Suprapubic skin (tissue), 4 donors: ENCODE data around the gene NOXO1. TPM values are rescaled to one million over a fixed set of nuclear protein-coding genes. Genes with fewer than 3 reads are reported as not detected.
A peak's percentile ranks its signal among the peaks of the same experiment; 100 is the strongest.

Experiments used
- DNase-seq, 2 donors: peaks; one replicate each; pipeline ENCODE4 v3.0.0-alpha.2; 2019; ENCODE audit warnings: low spot score in 2 of 2
- H3K27ac ChIP-seq: fragments of 200-600 bp; sonication (generic); one replicate; pipeline ENCODE4 v1.5.1; 2019
- H3K27me3 ChIP-seq: fragments of 200-600 bp; sonication (generic); one replicate; pipeline ENCODE4 v1.5.1; 2019
- H3K36me3 ChIP-seq: fragments of 200-600 bp; sonication (generic); one replicate; pipeline ENCODE4 v1.5.1; 2019
- H3K4me1 ChIP-seq: fragments of 200-600 bp; sonication (generic); one replicate; pipeline ENCODE4 v1.5.1; 2019
- H3K4me3 ChIP-seq: fragments of 200-600 bp; sonication (generic); one replicate; pipeline ENCODE4 v1.5.1; 2019; ENCODE audit warnings: mild to moderate bottlenecking
- H3K9me3 ChIP-seq: fragments of 200-600 bp; sonication (generic); one replicate; pipeline ENCODE4 v1.5.1; 2019
- EP300 ChIP-seq: sonication (generic); formaldehyde crosslinking; IDR thresholded peaks from one replicate; pipeline ENCODE4 v1.6.1; 2017; ENCODE audit warnings: antibody characterized with exemption
- POLR2A ChIP-seq, 2 donors: fragments of 450-650 bp; IDR thresholded peaks; one replicate each; pipeline ENCODE4 v1.6.1; 2017; ENCODE audit warnings: antibody characterized with exemption in 2 of 2, mild to moderate bottlenecking in 2 of 2, moderate library complexity in 2 of 2
- POLR2AphosphoS5 ChIP-seq, 3 donors: sonication (generic); formaldehyde crosslinking; IDR thresholded peaks; one replicate each; pipeline ENCODE4 v1.6.1; 2017; ENCODE audit warnings: antibody characterized with exemption in 3 of 3
- WGBS: methylation state at CpG from one replicate; pipeline ENCODE4 v1.1.5; 2018; 5-methylcytosine and 5-hydroxymethylcytosine counted together
- total RNA-seq, 4 donors: library from RNA; depleted of rRNA; stranded (reverse); fragments of >200 nt; gene quantifications; one replicate each; pipeline ENCODE4 v1.1.0, GENCODE V29; 2016
- TF ChIP-seq, protein P1 (sequence below), 2 donors: fragments of 200-600 bp in 1 of 2; fragments of 450-650 bp in 1 of 2; sonication (generic) in 1 of 2; IDR thresholded peaks; one replicate each; pipeline ENCODE4 v1.5.1; 2016 to 2019; ENCODE audit warnings: antibody characterized with exemption in 2 of 2, mild to moderate bottlenecking in 1 of 2, moderate library complexity in 1 of 2

The NOXO1 gene
- total RNA-seq, result 1 to 10 TPM in 3 of 4 donors, not detected in 1; 1.1 to 3.1 (median 2.0) TPM

DNA sequence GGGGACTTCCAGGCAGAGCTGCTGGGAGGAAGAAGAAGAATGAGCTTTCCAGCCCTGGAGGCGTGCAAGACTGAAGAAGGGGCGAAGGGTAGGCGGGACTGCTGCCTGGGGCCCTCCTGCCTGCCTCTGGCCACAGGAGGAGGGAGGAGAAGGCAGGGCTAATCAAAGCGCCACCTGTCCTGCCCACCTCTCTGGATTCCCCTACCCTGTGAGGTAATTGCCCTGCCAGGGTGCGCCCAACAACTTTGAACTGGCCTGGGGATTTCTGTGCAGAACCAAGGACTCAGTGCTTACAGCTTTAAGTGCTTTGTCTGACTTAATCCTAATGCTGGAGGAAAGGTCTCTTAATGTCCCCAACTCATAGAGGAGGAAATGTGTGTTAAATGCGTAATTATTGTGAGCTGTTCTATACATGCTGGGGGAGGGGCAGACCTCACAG, at the start of gene NOXO1:
Gene NOXO1, minus strand, starts transcription at position 72 of the 439 bp plus-strand sequence. CDS start 290 bp downstream, outside the sequence.
- TF ChIP-seq POLR2AphosphoS5 (IDR thresholded peaks at IDR 0.05), result no peak
- TF ChIP-seq EP300, result no peak
- TF ChIP-seq POLR2A (IDR thresholded peaks at IDR 0.05), result no peak
- TF ChIP-seq, protein P1, sequence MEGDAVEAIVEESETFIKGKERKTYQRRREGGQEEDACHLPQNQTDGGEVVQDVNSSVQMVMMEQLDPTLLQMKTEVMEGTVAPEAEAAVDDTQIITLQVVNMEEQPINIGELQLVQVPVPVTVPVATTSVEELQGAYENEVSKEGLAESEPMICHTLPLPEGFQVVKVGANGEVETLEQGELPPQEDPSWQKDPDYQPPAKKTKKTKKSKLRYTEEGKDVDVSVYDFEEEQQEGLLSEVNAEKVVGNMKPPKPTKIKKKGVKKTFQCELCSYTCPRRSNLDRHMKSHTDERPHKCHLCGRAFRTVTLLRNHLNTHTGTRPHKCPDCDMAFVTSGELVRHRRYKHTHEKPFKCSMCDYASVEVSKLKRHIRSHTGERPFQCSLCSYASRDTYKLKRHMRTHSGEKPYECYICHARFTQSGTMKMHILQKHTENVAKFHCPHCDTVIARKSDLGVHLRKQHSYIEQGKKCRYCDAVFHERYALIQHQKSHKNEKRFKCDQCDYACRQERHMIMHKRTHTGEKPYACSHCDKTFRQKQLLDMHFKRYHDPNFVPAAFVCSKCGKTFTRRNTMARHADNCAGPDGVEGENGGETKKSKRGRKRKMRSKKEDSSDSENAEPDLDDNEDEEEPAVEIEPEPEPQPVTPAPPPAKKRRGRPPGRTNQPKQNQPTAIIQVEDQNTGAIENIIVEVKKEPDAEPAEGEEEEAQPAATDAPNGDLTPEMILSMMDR (IDR thresholded peaks at IDR 0.05), result no peak
- Histone ChIP-seq H3K27ac (no peak within 1 kb of the TSS), H3K9me3 (no peaks in the 10 kb centered on the region), H3K4me3 (no peak within 1 kb of the TSS), H3K27me3 (peaks cover 30% of the 10 kb centered on the region), H3K36me3 (peaks cover 31% of the 10 kb centered on the region), H3K4me1 (peaks cover 66% of the 10 kb centered on the region)
- WGBS, result 37% methylated on average over 6 of the region's 6 CpGs
- DNase-seq, result no peak

- no peak for DNase-seq
- H3K27ac ChIP-seq, result no peak overlapping the region
- no peaks in the 10 kb centered on the region for H3K9me3 ChIP-seq
- peaks cover 48% of the 10 kb centered on the region for H3K4me1 ChIP-seq
- peak overlapping the region; percentile 75 for H3K4me3 ChIP-seq
- WGBS, result 85% methylated on average over 9 of the region's 11 CpGs
- H3K36me3 ChIP-seq, result no peaks in the 10 kb centered on the region
- H3K27me3 ChIP-seq, result no peaks in the 10 kb centered on the region
- TF ChIP-seq EP300 (no peak), POLR2A (IDR thresholded peaks at IDR 0.05) (no peak), POLR2AphosphoS5 (IDR thresholded peaks at IDR 0.05) (no peak)
- TF ChIP-seq, protein P1 (IDR thresholded peaks at IDR 0.05), result no peak
Measured at GRCh38 chr16:2030036-2030435, 48.8 kb upstream of the NOXO1 start.

- Histone ChIP-seq H3K4me3 (peak overlapping the region; percentile 75), H3K36me3 (no peaks in the 10 kb centered on the region), H3K4me1 (peaks cover 43% of the 10 kb centered on the region), H3K27me3 (no peaks in the 10 kb centered on the region), H3K9me3 (no peaks in the 10 kb centered on the region), H3K27ac (no peak overlapping the region)
- 82% methylated on average over 2 of the region's 22 CpGs for WGBS
- TF ChIP-seq EP300 (no peak), POLR2AphosphoS5 (IDR thresholded peaks at IDR 0.05) (no peak), POLR2A (IDR thresholded peaks at IDR 0.05) (no peak)
- TF ChIP-seq, protein P1 (IDR thresholded peaks at IDR 0.05), result no peak
- DNase-seq, result peak in 1 of 2 donors; percentile 68
Measured at GRCh38 chr16:2029350-2029749, 48.1 kb upstream of the NOXO1 start.

DNA sequence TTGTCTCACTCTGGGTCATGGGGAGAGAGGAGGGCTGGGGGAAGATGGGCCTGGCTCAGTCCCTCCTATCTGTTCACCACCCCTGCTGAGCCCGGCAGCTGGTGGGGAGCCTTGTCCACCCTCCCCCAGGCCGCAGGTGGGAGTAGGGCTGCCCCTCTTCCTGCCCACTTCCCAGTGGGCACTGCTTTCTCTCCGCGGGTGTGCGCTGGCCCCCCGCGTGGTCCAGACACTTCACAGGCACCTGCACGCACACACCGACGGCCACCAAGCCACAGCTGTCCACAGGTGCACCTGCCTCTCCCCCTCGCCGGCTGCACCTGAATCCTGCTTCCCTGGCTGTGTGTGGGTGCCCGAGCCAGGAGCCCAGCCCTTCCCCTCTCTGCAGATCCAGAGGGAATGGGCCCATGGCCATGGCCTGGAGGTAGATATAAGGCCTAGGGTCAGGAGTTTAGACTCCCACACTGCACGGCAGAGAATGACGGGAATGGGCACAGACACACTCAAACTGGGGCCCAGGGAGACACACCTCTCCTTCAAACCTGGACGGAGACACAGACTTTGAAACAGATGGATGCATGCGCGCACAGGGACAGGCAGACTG, 47.5 kb upstream of the NOXO1 start:
- H3K4me3 ChIP-seq, result peak overlapping the region; percentile 75
- WGBS, result 99% methylated on average over 9 of the region's 18 CpGs
- DNase-seq, result no peak
- no peaks in the 10 kb centered on the region for H3K27me3 ChIP-seq
- TF ChIP-seq EP300 (no peak), POLR2AphosphoS5 (IDR thresholded peaks at IDR 0.05) (no peak), POLR2A (IDR thresholded peaks at IDR 0.05) (no peak)
- TF ChIP-seq, protein P1 (IDR thresholded peaks at IDR 0.05), result no peak
- no peaks in the 10 kb centered on the region for H3K36me3 ChIP-seq
- H3K9me3 ChIP-seq, result no peaks in the 10 kb centered on the region
- H3K4me1 ChIP-seq, result peaks cover 43% of the 10 kb centered on the region
- no peak overlapping the region for H3K27ac ChIP-seq

- H3K36me3 ChIP-seq, result no peaks in the 10 kb centered on the region
- no peaks in the 10 kb centered on the region for H3K27me3 ChIP-seq
- no peak for DNase-seq
- peak overlapping the region; percentile 75 for H3K4me3 ChIP-seq
- peaks cover 43% of the 10 kb centered on the region for H3K4me1 ChIP-seq
- TF ChIP-seq, protein P1 (IDR thresholded peaks at IDR 0.05), result no peak
- TF ChIP-seq POLR2A (IDR thresholded peaks at IDR 0.05) (no peak), POLR2AphosphoS5 (IDR thresholded peaks at IDR 0.05) (no peak), EP300 (no peak)
- no peaks in the 10 kb centered on the region for H3K9me3 ChIP-seq
- WGBS, result 40% methylated on average over 1 of the region's 3 CpGs
- no peak overlapping the region for H3K27ac ChIP-seq
Measured at GRCh38 chr16:2028146-2028545, 46.9 kb upstream of the NOXO1 start.
